B cell (primary cell): ENCODE data around the gene RNF220. TPM values are rescaled to one million over a fixed set of nuclear protein-coding genes. Genes with fewer than 3 reads are reported as not detected.

Source experiments
- ATAC-seq: fragments of 200-7000 bp; cut with Tn5 transposase; one replicate; pipeline ENCODE4 v1.10.0; 2021; ENCODE audit warnings: low read depth, mild to moderate bottlenecking, moderate number of reproducible peaks, moderate library complexity
- CTCF ChIA-PET: fragments of 350-600 bp; sonication (Branson Sonifier 250); formaldehyde crosslinking; loops from one replicate; lab custom pipeline; 2021; ENCODE audit warnings: antibody characterized with exemption, inconsistent platforms; lab: Charles Lee
- POLR2A ChIA-PET: fragments of 350-600 bp; sonication (Branson Sonifier 250); formaldehyde crosslinking; loops from one replicate; lab custom pipeline; 2021; ENCODE audit warnings: antibody characterized with exemption; lab: Charles Lee
- DNase-seq: peaks from one replicate; pipeline ENCODE4 v3.0.0; 2013
- H2AFZ ChIP-seq: 2 replicates; pipeline ENCODE4 v1.6.1; 2012; ENCODE audit warnings: mild to moderate bottlenecking, low read depth, low read length; ENCODE audit not compliant: insufficient read depth, poor library complexity, severe bottlenecking
- H3K27ac ChIP-seq, 2 donors: 1 replicate in 1 of 2; 2 replicates in 1 of 2; pipeline ENCODE4 v1.5.1; 2012 to 2013; ENCODE audit warnings: low read length in 2 of 2, mild to moderate bottlenecking in 2 of 2, moderate library complexity in 1 of 2
- H3K27me3 ChIP-seq, 4 experiments: fragments of 200-600 bp in 1 of 4; sonication (generic) in 1 of 4; replicated peaks in 1 of 4; 1 replicate in 2 of 4; 2 replicates in 2 of 4; pipeline versions ENCODE4 v1.6.1 to v1.7.0; 2013 to 2016; ENCODE audit warnings: low read length in 3 of 4, mild to moderate bottlenecking in 2 of 4, mixed read lengths in 1 of 4, moderate library complexity in 1 of 4; ENCODE audit not compliant: insufficient read depth in 4 of 4, control insufficient read depth in 3 of 4; ENCODE audit errors: control extremely low read depth in 1 of 4
- H3K36me3 ChIP-seq, 2 experiments: replicated peaks in 1 of 2; 1 replicate in 1 of 2; 2 replicates in 1 of 2; pipeline versions ENCODE4 v1.6.1 to v1.7.1; 2013; ENCODE audit warnings: low read length in 1 of 2; ENCODE audit not compliant: insufficient read depth in 2 of 2, control insufficient read depth in 1 of 2; ENCODE audit errors: control extremely low read depth in 1 of 2, extremely low read depth in 1 of 2
- H3K4me1 ChIP-seq, 2 donors: fragments of 200-600 bp in 1 of 2; sonication (generic) in 1 of 2; 1 replicate in 1 of 2; 2 replicates in 1 of 2; pipeline versions ENCODE4 v1.5.1 to v1.6.1; 2013 to 2017; ENCODE audit warnings: low read length in 2 of 2; ENCODE audit not compliant: control insufficient read depth in 2 of 2, insufficient read depth in 2 of 2
- H3K4me2 ChIP-seq: replicated peaks from 2 replicates; pipeline ENCODE3; 2012; ENCODE audit warnings: mild to moderate bottlenecking, low read depth, low read length; ENCODE audit not compliant: poor library complexity, severe bottlenecking
- H3K4me3 ChIP-seq, 5 experiments: fragments of 200-600 bp in 1 of 5; sonication (generic) in 1 of 5; 1 replicate in 3 of 5; 2 replicates in 2 of 5; pipeline versions ENCODE4 v1.5.1 to v1.7.0; 2011 to 2016; ENCODE audit warnings: low read length in 4 of 5, mild to moderate bottlenecking in 4 of 5, low read depth in 2 of 5, control low read depth in 1 of 5, moderate library complexity in 1 of 5; ENCODE audit not compliant: insufficient read depth in 1 of 5; ENCODE audit errors: control extremely low read depth in 1 of 5, extremely low read depth in 1 of 5
- H3K79me2 ChIP-seq: fragments of 200-600 bp; sonication (generic); one replicate; pipeline ENCODE4 v1.6.0; 2016; ENCODE audit warnings: low read length; ENCODE audit not compliant: control insufficient read depth, insufficient read depth
- H3K9ac ChIP-seq: fragments of 200-600 bp; sonication (generic); 2 replicates; pipeline ENCODE4 v1.6.1; 2017; ENCODE audit warnings: mild to moderate bottlenecking, low read length, moderate library complexity
- H3K9me3 ChIP-seq, 3 donors: one replicate each; pipeline versions ENCODE4 v1.6.1 to v1.7.1; 2013; ENCODE audit warnings: low read length in 2 of 3; ENCODE audit not compliant: control insufficient read depth in 2 of 3, insufficient read depth in 1 of 3; ENCODE audit errors: control extremely low read depth in 1 of 3
- H4K20me1 ChIP-seq: 2 replicates; pipeline ENCODE4 v1.6.0; 2012; ENCODE audit warnings: mild to moderate bottlenecking, low read length; ENCODE audit not compliant: insufficient read depth, control insufficient read depth, poor library complexity, severe bottlenecking
- H3K27ac Mint-ChIP-seq: one replicate; pipeline ENCODE4 v1.8.0; 2021; ENCODE audit warnings: mixed read lengths
- H3K27me3 Mint-ChIP-seq: one replicate; pipeline ENCODE4 v1.8.0; 2021; ENCODE audit warnings: mixed read lengths
- H3K4me1 Mint-ChIP-seq: one replicate; pipeline ENCODE4 v1.8.0; 2021; ENCODE audit warnings: mixed read lengths
- H3K4me3 Mint-ChIP-seq: one replicate; pipeline ENCODE4 v1.8.0; 2021; ENCODE audit warnings: mixed read lengths
- H3K9me3 Mint-ChIP-seq: one replicate; pipeline ENCODE4 v1.8.0; 2022; ENCODE audit warnings: mixed read lengths; ENCODE audit not compliant: insufficient read depth
- EZH2 ChIP-seq: IDR thresholded peaks from 2 replicates; pipeline ENCODE4 v1.6.1; 2012; ENCODE audit warnings: borderline replicate concordance, low read depth, mild to moderate bottlenecking, moderate library complexity, low read length; ENCODE audit not compliant: insufficient read depth, poor library complexity, severe bottlenecking
- WGBS: methylation state at CpG from one replicate; pipeline ENCODE4 v1.1.5; 2013; ENCODE audit warnings: missing lambda C conversion rate; ENCODE audit not compliant: insufficient coverage; 5-methylcytosine and 5-hydroxymethylcytosine counted together
- intact Hi-C: fragments of 100-400 bp; cut with micrococcal nuclease; formaldehyde crosslinking; loops from one replicate; pipeline ENCODE4 v1.10.0; 2022
- polyA plus RNA-seq: library from polyadenylated mRNA; depleted of rRNA; stranded (reverse); fragments of >200 nt; gene quantifications from 2 replicates; pipeline ENCODE4 v1.2.3, GENCODE V29; 2012
- total RNA-seq, 2 donors: library from RNA; stranded (reverse); fragments of 120-200 nt in 1 of 2; gene quantifications; 1 replicate in 1 of 2; 2 replicates in 1 of 2; pipeline versions ENCODE4 v1.2.3 to v1.2.4, GENCODE V29; 2013 to 2022
- TF ChIP-seq, protein P1 (sequence below): fragments of 200-600 bp; IDR thresholded peaks from one replicate; pipeline ENCODE4 v1.8.0; 2022; ENCODE audit warnings: antibody characterized with exemption, mild to moderate bottlenecking

RNF220 gene
- total and polyA plus RNA-seq, 2 donors (not counting 1 experiment from before 2014, with no cell fraction given), result 115 to 141 TPM

DNA sequence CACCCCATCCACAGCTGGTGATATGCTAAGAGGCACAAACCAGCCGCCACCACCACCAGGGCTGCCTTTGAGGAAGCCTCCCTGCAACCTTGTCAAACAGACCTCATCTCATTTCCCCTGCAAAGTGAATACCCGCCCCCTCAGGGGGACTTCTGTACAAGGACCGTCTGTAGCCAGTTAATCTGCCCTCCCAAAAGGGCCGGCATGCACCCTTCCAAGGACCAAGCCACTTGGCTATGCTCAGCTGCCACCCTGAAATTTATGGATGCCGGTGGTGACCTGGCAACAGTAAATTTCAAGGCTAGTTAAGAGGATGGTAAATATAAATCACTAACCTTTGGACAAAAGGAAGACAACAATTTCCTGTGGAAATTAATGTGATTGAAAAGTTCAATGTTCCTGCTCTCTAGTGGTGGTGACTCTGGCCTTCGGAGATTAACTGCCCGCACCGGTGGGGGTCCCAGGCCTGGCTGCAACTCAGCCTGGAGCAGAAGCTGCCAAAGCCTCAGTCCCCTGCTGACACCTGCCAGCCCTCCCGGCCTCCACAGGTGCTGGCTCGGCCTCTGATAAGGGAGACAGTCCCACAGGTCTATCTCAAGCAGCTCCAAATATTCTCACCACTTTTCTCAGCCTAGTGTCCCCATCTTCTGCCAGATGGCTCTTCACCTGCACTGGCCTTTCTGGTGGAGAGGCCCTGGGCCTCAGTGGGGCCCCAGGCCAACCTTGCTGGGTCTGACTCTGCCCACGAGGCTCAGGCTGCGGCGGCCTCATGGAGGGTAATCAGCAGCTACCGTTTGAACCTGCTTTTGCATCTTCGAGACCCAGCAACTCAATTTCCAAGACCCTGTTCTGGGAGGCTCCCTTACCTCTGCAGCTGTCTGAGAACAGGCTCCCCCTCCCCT is 257.0 kb downstream of the RNF220 start:
- Histone ChIP-seq H3K4me2 (no peak overlapping the region), H3K27me3 (no peaks in the 10 kb centered on the region), H3K79me2 (peaks cover 4% of the 10 kb centered on the region), H2AFZ (no peak overlapping the region), H3K4me3 (no peak overlapping the region), H3K36me3 (no peaks in the 10 kb centered on the region), H3K4me1 (peaks cover 9 to 10% of the 10 kb centered on the region in 2 donors), H3K9ac (no peak overlapping the region), H3K9me3 (no peaks in the 10 kb centered on the region), H4K20me1 (no peaks in the 10 kb centered on the region), H3K27ac (no peak overlapping the region)
- WGBS, result 66% methylated on average over 12 of the region's 15 CpGs
- ATAC-seq, result no peak
- CTCF ChIA-PET, result interaction anchor here (0.9 to 3.1 kb wide), 2 partner anchors 10 to 15 kb away, joined by 3 to 16 read pairs; no protein-coding TSS in a partner anchor
- Mint-ChIP-seq H3K27ac (no peak overlapping the region), H3K4me3 (no peak overlapping the region), H3K4me1 (peaks cover 14% of the 10 kb centered on the region), H3K9me3 (no peaks in the 10 kb centered on the region), H3K27me3 (no peaks in the 10 kb centered on the region)
- POLR2A ChIA-PET, result no interaction called here
- TF ChIP-seq EZH2, result no peak
- TF ChIP-seq, protein P1, sequence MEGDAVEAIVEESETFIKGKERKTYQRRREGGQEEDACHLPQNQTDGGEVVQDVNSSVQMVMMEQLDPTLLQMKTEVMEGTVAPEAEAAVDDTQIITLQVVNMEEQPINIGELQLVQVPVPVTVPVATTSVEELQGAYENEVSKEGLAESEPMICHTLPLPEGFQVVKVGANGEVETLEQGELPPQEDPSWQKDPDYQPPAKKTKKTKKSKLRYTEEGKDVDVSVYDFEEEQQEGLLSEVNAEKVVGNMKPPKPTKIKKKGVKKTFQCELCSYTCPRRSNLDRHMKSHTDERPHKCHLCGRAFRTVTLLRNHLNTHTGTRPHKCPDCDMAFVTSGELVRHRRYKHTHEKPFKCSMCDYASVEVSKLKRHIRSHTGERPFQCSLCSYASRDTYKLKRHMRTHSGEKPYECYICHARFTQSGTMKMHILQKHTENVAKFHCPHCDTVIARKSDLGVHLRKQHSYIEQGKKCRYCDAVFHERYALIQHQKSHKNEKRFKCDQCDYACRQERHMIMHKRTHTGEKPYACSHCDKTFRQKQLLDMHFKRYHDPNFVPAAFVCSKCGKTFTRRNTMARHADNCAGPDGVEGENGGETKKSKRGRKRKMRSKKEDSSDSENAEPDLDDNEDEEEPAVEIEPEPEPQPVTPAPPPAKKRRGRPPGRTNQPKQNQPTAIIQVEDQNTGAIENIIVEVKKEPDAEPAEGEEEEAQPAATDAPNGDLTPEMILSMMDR, result no peak
- intact Hi-C loops, result no loop called here
- DNase-seq, result no peak

DNA sequence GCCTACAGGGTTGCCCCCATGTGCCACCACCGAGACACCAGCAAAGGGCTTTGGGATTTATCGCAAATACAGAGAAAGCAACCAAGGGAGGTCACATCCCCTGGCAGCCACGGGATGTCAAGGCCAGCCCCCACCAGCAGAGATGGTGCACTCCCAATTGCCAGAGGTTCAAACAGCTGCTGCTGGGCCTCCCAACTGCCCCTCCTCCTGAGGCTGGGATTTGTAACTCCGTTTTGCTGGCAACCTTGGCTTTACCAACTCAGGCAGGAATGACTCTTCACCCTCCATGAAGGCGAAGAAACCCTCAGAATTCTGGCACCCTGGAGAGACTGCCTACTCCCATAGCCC is 257.6 kb downstream of the RNF220 start:
- H3K27me3 ChIP-seq, result no peaks in the 10 kb centered on the region
- H3K36me3 ChIP-seq, result no peaks in the 10 kb centered on the region
- Mint-ChIP-seq H3K27me3 (no peaks in the 10 kb centered on the region), H3K27ac (no peak overlapping the region), H3K9me3 (no peaks in the 10 kb centered on the region), H3K4me1 (peaks cover 14% of the 10 kb centered on the region), H3K4me3 (no peak overlapping the region)
- no peak overlapping the region for H3K4me3 ChIP-seq
- no peak overlapping the region for H3K27ac ChIP-seq
- no peak overlapping the region for H3K4me2 ChIP-seq
- intact Hi-C loops, result no loop called here
- ChIA-PET POLR2A (no interaction called here), CTCF (interaction anchor here (0.9 to 3.1 kb wide), 2 partner anchors 10 to 16 kb away, joined by 3 to 16 read pairs; no protein-coding TSS in a partner anchor)
- H3K4me1 ChIP-seq, result peaks cover 9 to 10% of the 10 kb centered on the region in 2 donors
- 95% methylated on average over 4 of the region's 5 CpGs for WGBS
- no peak overlapping the region for H3K9ac ChIP-seq
- no peak for ATAC-seq
- H3K9me3 ChIP-seq, result no peaks in the 10 kb centered on the region
- DNase-seq, result no peak
- peaks cover 4% of the 10 kb centered on the region for H3K79me2 ChIP-seq
- TF ChIP-seq EZH2, result no peak
- H2AFZ ChIP-seq, result no peak overlapping the region
- no peaks in the 10 kb centered on the region for H4K20me1 ChIP-seq
